ENCODE results near the gene RAB3IL1. TPM values are rescaled to one million over a fixed set of nuclear protein-coding genes. Genes with fewer than 3 reads are reported as not detected.

RAB3IL1 gene
- total RNA-seq, 1 donor, result 15.9 TPM

- no peaks in the 10 kb centered on the region for H4K20me1 ChIP-seq (ENCODE audit: insufficient read depth, low read length)
- peaks cover 9% of the 10 kb centered on the region for H3K4me1 ChIP-seq (ENCODE audit: insufficient read depth, low read length)
- DNase-seq (ENCODE audit: insufficient read length, low spot score, missing footprints), result peak; percentile 95
- no peaks in the 10 kb centered on the region for H3K79me2 ChIP-seq (ENCODE audit: insufficient read depth, low read length)
- no peaks in the 10 kb centered on the region for H3K27me3 ChIP-seq (ENCODE audit: insufficient read depth, low read length)
- H3K27ac ChIP-seq (ENCODE audit: low read depth, low read length), result no peak overlapping the region
- H2AFZ ChIP-seq (ENCODE audit: low read length), result peak overlapping the region; percentile 85
- H3K9me3 ChIP-seq (ENCODE audit: low read depth, low read length), result no peaks in the 10 kb centered on the region
- H3K36me3 ChIP-seq (ENCODE audit: insufficient read depth, low read length), result no peaks in the 10 kb centered on the region
- peak; percentile 98 for TF ChIP-seq CTCF (IDR thresholded peaks at IDR 0.05; ENCODE audit: extremely low read depth, low read depth, low read length)
- H3K4me3 ChIP-seq (ENCODE audit: insufficient read depth, low read length), result no peak overlapping the region
- peak overlapping the region; percentile 66 for H3K4me2 ChIP-seq (ENCODE audit: insufficient read depth, low read length)
Observed at GRCh38 chr11:61947486-61948210, 30.3 kb upstream of the RAB3IL1 start.

- Histone ChIP-seq H3K9me3 (ENCODE audit: low read depth, low read length) (no peaks in the 10 kb centered on the region), H4K20me1 (ENCODE audit: insufficient read depth, low read length) (no peaks in the 10 kb centered on the region), H3K4me2 (ENCODE audit: insufficient read depth, low read length) (no peak overlapping the region), H2AFZ (ENCODE audit: low read length) (no peak overlapping the region), H3K27me3 (ENCODE audit: insufficient read depth, low read length) (no peaks in the 10 kb centered on the region), H3K4me3 (ENCODE audit: insufficient read depth, low read length) (no peak overlapping the region), H3K4me1 (ENCODE audit: insufficient read depth, low read length) (peaks cover 9% of the 10 kb centered on the region), H3K27ac (ENCODE audit: low read depth, low read length) (no peak overlapping the region), H3K79me2 (ENCODE audit: insufficient read depth, low read length) (no peaks in the 10 kb centered on the region), H3K36me3 (ENCODE audit: insufficient read depth, low read length) (no peaks in the 10 kb centered on the region)
- peak; percentile 60 for DNase-seq (ENCODE audit: insufficient read length, low spot score, missing footprints)
- no peak for TF ChIP-seq CTCF (IDR thresholded peaks at IDR 0.05; ENCODE audit: extremely low read depth, low read depth, low read length)
Observed at GRCh38 chr11:61946894-61947293, 29.5 kb upstream of the RAB3IL1 start.

- TF ChIP-seq CTCF (IDR thresholded peaks at IDR 0.05; ENCODE audit: extremely low read depth, low read depth, low read length), result no peak
- H3K36me3 ChIP-seq (ENCODE audit: insufficient read depth, low read length), result no peaks in the 10 kb centered on the region
- no peak overlapping the region for H3K4me2 ChIP-seq (ENCODE audit: insufficient read depth, low read length)
- H3K4me1 ChIP-seq (ENCODE audit: insufficient read depth, low read length), result peaks cover 9% of the 10 kb centered on the region
- no peak overlapping the region for H3K4me3 ChIP-seq (ENCODE audit: insufficient read depth, low read length)
- H3K27ac ChIP-seq (ENCODE audit: low read depth, low read length), result no peak overlapping the region
- no peaks in the 10 kb centered on the region for H3K9me3 ChIP-seq (ENCODE audit: low read depth, low read length)
- DNase-seq (ENCODE audit: insufficient read length, low spot score, missing footprints), result no peak
- H2AFZ ChIP-seq (ENCODE audit: low read length), result no peak overlapping the region
- no peaks in the 10 kb centered on the region for H4K20me1 ChIP-seq (ENCODE audit: insufficient read depth, low read length)
- H3K27me3 ChIP-seq (ENCODE audit: insufficient read depth, low read length), result no peaks in the 10 kb centered on the region
- H3K79me2 ChIP-seq (ENCODE audit: insufficient read depth, low read length), result no peaks in the 10 kb centered on the region
Observed at GRCh38 chr11:61945191-61945590, 27.8 kb upstream of the RAB3IL1 start.

GRCh38 chr11:61940466-61940865, 23.1 kb upstream of the RAB3IL1 start:
- Histone ChIP-seq H3K27me3 (ENCODE audit: insufficient read depth, low read length) (peaks cover 5% of the 10 kb centered on the region), H3K4me3 (ENCODE audit: insufficient read depth, low read length) (no peak overlapping the region), H2AFZ (ENCODE audit: low read length) (no peak overlapping the region), H3K36me3 (ENCODE audit: insufficient read depth, low read length) (no peaks in the 10 kb centered on the region), H3K9me3 (ENCODE audit: low read depth, low read length) (no peaks in the 10 kb centered on the region), H4K20me1 (ENCODE audit: insufficient read depth, low read length) (no peaks in the 10 kb centered on the region), H3K4me2 (ENCODE audit: insufficient read depth, low read length) (no peak overlapping the region), H3K27ac (ENCODE audit: low read depth, low read length) (no peak overlapping the region), H3K4me1 (ENCODE audit: insufficient read depth, low read length) (no peaks in the 10 kb centered on the region), H3K79me2 (ENCODE audit: insufficient read depth, low read length) (no peaks in the 10 kb centered on the region)
- no peak for TF ChIP-seq CTCF (IDR thresholded peaks at IDR 0.05; ENCODE audit: extremely low read depth, low read depth, low read length)
- DNase-seq (ENCODE audit: insufficient read length, low spot score, missing footprints), result no peak
